Ishikawa (cell line): ENCODE data around the gene ACSS1.

Experiments
- CEBPB ChIP-seq: IDR thresholded peaks from 2 replicates; pipeline ENCODE4 v1.6.1; 2012
- CREB1 ChIP-seq: IDR thresholded peaks from 2 replicates; pipeline ENCODE4 v1.6.1; 2012; ENCODE audit warnings: low read depth
- EGR1 ChIP-seq: IDR thresholded peaks from 2 replicates; pipeline ENCODE4 v1.6.1; 2012
- EP300 ChIP-seq: IDR thresholded peaks from 2 replicates; pipeline ENCODE4 v1.6.1; 2012; ENCODE audit warnings: borderline replicate concordance
- FOXM1 ChIP-seq: IDR thresholded peaks from 2 replicates; pipeline ENCODE4 v1.6.1; 2012; ENCODE audit warnings: low read depth, borderline replicate concordance
- NFIC ChIP-seq: IDR thresholded peaks from 2 replicates; pipeline ENCODE4 v1.6.1; 2012
- TAF1 ChIP-seq: IDR thresholded peaks from 2 replicates; pipeline ENCODE4 v1.6.1; 2012; ENCODE audit warnings: low read depth, mild to moderate bottlenecking
- TCF12 ChIP-seq: IDR thresholded peaks from 2 replicates; pipeline ENCODE4 v1.6.1; 2012; ENCODE audit warnings: low read depth
- TEAD4 ChIP-seq: IDR thresholded peaks from 2 replicates; pipeline ENCODE4 v1.6.1; 2012
- YY1 ChIP-seq: IDR thresholded peaks from 2 replicates; pipeline ENCODE4 v1.6.1; 2012; ENCODE audit warnings: low read depth
- ZBTB7A ChIP-seq: IDR thresholded peaks from 2 replicates; pipeline ENCODE4 v1.6.1; 2012; ENCODE audit warnings: low read depth
- TF ChIP-seq, protein P1 (sequence below): IDR thresholded peaks from 2 replicates; pipeline ENCODE4 v1.6.1; 2012
- TF ChIP-seq, protein P2 (sequence below): IDR thresholded peaks from 2 replicates; pipeline ENCODE4 v1.6.1; 2012; ENCODE audit warnings: low read depth, mild to moderate bottlenecking
- TF ChIP-seq, protein P3 (sequence below): IDR thresholded peaks from 2 replicates; pipeline ENCODE4 v1.6.1; 2012

DNA sequence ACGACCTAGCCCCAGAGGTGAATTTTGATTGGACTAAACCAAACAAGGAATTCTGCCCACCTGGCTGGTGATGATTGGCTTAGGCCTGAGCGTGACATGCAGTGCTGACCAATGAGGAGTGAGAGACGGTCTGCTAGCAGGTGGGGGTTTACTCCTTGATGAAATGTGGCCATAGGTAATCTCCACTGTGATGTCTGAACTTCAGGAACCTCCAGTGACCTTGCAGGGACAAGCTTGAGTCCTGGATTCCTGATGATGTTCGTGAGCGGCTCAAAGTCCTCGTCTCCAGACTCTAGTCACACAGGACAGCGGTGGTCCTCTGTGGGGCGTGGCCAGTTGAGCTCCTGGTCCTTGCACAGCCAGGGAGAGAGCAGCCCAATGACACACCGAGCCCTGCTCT, 15.6 kb upstream of the ACSS1 start:
- TF ChIP-seq, protein P1, sequence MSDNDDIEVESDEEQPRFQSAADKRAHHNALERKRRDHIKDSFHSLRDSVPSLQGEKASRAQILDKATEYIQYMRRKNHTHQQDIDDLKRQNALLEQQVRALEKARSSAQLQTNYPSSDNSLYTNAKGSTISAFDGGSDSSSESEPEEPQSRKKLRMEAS: no peak
- TF ChIP-seq NFIC (no peak), EGR1 (no peak), TAF1 (no peak), YY1 (no peak), EP300 (no peak), CEBPB (no peak), TEAD4 (no peak), FOXM1 (no peak), TCF12 (no peak), CREB1 (no peak), ZBTB7A (no peak)
- TF ChIP-seq, protein P2, sequence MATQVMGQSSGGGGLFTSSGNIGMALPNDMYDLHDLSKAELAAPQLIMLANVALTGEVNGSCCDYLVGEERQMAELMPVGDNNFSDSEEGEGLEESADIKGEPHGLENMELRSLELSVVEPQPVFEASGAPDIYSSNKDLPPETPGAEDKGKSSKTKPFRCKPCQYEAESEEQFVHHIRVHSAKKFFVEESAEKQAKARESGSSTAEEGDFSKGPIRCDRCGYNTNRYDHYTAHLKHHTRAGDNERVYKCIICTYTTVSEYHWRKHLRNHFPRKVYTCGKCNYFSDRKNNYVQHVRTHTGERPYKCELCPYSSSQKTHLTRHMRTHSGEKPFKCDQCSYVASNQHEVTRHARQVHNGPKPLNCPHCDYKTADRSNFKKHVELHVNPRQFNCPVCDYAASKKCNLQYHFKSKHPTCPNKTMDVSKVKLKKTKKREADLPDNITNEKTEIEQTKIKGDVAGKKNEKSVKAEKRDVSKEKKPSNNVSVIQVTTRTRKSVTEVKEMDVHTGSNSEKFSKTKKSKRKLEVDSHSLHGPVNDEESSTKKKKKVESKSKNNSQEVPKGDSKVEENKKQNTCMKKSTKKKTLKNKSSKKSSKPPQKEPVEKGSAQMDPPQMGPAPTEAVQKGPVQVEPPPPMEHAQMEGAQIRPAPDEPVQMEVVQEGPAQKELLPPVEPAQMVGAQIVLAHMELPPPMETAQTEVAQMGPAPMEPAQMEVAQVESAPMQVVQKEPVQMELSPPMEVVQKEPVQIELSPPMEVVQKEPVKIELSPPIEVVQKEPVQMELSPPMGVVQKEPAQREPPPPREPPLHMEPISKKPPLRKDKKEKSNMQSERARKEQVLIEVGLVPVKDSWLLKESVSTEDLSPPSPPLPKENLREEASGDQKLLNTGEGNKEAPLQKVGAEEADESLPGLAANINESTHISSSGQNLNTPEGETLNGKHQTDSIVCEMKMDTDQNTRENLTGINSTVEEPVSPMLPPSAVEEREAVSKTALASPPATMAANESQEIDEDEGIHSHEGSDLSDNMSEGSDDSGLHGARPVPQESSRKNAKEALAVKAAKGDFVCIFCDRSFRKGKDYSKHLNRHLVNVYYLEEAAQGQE: no peak
- TF ChIP-seq, protein P3, sequence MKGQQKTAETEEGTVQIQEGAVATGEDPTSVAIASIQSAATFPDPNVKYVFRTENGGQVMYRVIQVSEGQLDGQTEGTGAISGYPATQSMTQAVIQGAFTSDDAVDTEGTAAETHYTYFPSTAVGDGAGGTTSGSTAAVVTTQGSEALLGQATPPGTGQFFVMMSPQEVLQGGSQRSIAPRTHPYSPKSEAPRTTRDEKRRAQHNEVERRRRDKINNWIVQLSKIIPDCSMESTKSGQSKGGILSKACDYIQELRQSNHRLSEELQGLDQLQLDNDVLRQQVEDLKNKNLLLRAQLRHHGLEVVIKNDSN: no peak
